Right hindlimb (tissue), 1 donor: Measurements from ENCODE around the gene ARMH4.

Source experiments
- DNase-seq: peaks from one replicate; pipeline ENCODE4 v3.0.0-alpha.2; 2018

Gene ARMH4, protein sequence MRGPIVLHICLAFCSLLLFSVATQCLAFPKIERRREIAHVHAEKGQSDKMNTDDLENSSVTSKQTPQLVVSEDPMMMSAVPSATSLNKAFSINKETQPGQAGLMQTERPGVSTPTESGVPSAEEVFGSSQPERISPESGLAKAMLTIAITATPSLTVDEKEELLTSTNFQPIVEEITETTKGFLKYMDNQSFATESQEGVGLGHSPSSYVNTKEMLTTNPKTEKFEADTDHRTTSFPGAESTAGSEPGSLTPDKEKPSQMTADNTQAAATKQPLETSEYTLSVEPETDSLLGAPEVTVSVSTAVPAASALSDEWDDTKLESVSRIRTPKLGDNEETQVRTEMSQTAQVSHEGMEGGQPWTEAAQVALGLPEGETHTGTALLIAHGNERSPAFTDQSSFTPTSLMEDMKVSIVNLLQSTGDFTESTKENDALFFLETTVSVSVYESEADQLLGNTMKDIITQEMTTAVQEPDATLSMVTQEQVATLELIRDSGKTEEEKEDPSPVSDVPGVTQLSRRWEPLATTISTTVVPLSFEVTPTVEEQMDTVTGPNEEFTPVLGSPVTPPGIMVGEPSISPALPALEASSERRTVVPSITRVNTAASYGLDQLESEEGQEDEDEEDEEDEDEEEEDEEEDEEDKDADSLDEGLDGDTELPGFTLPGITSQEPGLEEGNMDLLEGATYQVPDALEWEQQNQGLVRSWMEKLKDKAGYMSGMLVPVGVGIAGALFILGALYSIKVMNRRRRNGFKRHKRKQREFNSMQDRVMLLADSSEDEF

DNA sequence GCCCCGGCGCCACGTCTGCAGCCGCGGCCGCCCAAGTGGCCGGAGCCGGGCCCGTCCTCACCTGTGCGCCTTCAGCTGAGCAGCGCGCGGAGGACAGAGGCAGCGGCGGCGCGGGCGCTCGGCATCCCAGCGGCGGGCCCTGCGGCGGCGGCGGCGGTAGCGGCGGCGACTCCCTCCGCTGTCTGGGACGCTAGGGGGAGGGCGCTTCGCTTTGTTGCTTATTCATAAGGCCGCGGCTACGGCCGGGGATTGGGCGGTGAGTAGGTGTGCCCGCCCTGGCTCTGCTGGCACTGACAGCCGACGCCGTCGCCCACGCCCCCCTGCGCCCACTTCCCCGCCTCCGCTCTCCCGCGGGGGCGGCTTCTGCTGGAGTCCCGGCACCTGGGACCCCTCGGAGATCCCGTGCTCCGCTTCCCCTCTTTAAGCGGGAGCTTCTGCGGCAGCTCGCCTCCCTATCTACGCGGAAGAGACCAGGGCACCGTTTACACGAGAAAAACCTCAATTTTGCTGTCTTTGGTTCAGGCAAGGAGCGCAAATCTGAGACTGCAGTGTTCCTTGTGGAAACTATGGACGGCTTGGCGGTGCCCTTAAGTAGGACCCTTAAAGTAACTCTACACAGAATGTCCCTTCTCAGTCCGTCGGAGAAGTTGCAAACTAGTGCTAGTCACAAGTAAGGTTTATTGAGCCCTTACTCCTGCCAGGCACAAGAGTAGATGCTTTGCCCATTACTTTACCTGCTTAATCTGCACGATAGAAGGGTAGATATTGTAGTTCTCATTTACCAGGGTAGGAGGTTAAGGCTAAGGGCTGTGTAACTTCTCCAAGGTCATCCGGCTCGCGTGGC, at the start of gene ARMH4:
Gene ARMH4 (minus strand): TSS at position 200 of the 844 bp plus-strand sequence. CDS start 12,855 bp downstream, outside the sequence.
- peak; percentile 90 for DNase-seq

DNA sequence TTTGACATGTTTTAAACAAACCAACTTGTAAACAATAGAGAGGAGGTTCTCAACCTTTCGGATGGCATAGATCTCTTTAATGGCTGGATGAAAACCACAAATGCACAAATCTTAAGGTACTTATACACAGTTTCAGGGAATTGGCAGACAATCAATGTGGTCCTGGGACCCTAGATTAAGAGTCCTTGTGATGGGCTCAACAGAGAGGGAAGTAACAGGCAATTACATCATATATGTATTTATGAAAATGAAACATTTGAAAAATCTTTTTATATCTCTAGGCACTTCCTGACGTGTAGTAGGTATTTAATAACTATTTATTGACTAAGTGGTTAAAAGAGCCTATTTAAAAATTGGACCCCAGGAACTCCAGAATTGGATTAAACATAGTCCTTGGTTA, 48.8 kb upstream of the ARMH4 start:
- no peak for DNase-seq

DNA sequence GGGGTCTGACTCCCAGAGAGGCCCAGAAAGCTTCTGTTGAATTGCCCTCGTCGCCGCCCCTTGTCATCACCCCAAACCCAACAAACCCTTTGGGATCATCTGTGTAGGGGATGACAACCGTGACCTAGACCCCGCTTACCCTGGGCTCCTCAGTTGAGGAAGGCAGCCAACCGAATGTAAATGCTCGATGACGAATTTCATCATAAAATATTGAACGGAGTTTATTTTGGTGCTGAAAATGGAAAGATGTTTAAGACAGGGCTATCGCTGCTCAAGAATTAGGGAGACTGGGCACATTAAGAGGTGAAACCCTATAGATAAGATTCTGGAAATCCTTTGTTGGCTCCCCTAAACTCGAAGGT, 48.4 kb upstream of the ARMH4 start:
- DNase-seq, result no peak

DNA sequence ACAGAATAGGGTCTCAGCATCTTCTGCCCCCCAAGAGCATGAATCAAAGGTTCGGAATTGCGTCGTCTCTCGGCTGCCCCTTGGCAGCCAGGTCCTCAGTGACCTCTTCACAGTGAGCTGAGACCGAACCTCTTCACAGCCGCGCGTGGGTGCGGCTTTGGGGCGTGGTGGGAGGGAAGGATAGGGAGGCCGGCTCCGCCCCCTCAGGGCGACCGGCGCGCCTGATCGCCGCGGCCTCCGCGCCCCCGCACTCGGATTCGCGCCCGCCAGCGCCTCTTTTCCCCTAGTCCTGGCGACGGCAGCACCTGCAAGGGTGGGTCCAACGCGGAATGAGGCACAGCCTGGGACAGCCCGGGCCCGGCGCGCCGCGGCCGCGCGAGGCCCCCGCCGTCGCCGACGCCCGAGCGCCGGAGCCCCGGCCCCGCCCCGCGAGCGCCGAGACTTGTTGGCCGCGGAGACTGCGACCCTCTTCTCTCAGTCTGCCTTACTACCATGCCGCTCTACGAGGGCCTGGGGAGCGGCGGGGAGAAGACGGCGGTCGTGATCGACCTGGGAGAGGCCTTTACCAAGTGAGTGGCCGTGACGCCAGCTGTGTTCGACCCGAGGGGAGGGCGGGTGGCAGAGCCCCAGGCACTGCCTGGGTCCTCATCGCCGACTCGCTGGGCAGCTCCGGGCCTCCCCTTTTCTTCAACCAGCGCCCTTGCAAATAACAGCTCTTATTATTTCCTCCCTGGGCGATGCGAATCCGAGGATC, 47.9 kb upstream of the ARMH4 start, which contains the start of gene ACTR10:
Gene ACTR10 (plus strand): TSS at position 424 of the 754 bp plus-strand sequence. CDS start 69 bp downstream, at position 493.
- peak; percentile 90 for DNase-seq

DNA sequence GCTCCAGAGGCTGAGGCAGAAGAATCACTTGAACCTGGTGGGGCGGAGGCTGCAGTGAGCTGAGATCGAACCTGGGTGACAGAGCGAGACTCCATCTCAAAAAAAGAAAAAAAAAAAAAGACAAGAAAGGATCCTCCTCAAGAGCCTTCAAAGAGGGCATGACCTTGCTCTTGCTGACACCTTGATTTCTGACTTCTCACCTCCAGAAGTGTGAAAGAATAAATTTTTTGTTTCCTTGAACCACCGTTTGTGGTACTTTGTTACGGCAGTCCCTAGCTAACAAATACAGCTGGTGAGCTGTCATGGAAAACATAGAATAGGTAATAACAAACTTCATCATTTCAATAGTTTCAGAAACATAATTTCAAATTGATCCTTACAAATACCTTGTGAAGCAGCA, 46.1 kb upstream of the ARMH4 start:
- DNase-seq, result no peak

DNA sequence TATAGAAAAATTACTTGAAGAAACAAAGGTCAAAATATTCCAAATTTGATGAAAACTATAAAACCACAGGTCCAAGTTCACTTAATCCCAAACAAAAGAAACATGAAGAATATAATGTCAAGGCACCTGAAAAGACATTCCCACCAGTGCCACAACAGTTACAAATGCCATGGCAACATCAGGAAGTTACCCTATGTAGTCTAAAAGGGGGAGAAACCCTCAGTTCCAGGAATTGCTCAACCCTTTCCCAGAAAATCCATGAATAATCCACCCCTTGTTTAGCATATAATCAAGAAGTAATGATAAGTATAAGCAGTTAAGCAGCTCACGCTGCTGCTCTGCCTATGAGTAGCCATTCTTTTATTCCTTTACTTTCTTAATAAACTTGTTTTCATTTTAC, 44.2 kb upstream of the ARMH4 start:
- no peak for DNase-seq

DNA sequence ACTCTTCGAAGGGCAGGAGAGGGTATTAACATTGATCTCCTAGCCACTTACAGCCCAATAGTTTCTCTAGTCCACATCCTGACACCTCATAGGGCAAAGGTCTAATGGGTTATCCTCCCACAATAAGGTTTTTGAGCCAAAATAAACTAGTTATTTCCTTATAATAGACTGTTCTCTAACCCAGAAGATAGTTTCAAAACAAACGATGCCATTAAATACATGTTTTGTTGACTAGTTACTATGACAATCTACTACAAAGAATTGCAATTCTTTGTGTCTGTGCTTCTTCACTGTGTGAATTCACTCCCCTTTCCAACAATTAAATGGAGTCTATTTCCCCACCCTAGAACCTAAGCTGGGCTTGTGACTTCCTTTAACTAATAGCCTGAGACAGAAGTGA, 41.5 kb upstream of the ARMH4 start:
- DNase-seq, result no peak

DNA sequence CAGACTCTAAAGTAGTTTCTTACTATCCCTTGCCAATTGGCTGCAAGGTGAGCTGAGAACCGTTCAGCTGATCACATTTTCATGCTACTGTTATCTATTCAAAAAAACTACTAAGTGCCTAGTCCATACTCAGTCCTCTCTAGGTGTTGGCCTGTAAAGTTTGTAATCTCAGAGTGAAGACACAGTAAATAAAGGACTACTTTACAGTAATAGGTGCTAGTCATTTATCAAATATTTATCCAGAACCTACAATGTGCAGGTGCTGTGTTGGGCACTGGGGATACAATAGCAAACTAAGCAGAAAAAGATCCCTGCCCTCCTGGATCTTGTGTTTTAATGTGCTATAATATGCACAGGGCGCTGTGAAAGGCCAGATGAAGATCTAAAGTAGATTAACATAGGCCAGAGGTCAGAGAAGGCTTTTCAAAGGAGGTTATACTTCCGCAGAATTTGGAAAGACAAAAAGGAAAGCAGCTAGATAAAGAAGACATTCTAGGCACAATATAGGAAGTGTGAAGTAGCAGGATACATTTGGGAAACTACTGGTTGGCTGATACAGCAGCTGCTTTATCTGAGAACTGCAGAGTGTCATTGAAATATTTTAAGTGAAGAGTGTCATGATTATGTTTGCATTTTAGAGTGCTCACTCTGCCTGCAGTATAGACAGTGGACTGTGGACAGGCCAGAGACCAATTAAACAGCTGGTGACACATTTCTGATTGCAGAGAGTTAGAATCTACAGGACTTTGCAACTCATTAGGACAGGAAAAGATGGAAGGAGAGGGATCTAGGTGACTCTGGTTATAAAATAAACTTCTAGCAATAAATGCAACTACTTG, 40.0 kb upstream of the ARMH4 start:
- no peak for DNase-seq

DNA sequence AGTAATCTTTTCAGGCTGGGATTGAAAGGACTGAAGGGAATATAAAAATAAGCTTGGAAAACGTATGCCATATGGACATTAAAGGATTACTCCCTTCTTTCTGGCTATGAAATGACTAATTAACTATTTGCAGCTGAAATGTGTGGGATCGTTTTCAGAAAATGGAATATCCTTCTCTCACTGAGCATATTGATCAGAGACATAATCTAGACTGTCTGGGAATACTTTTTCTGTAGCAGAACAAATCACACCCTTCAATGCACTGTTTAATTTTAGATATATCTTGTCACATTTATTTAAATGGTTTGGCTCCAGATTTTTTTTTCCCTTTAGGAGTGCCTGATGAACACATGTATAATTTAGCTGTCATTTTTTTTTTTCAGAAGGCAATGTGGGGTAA, 37.2 kb upstream of the ARMH4 start:
- no peak for DNase-seq

DNA sequence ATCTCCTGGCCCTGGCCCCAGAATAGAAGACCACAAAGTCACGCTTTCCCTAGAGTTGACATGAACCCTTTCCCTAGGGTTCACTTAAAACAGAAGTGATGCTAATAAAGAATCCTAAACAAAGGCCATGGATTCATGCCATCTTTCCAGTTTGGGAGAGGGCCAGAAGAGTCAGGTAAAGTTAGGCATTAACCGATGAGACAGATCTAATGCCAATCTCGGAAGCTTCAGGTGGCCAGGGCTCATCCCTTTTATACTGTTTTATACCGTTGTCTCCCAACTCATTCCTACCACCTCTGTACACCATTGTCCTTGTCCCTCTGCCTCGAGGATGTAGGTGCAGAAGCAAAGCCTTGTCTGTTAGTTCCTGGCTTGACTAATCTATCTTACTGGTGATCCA, 25.1 kb upstream of the ARMH4 start:
- DNase-seq, result no peak

DNA sequence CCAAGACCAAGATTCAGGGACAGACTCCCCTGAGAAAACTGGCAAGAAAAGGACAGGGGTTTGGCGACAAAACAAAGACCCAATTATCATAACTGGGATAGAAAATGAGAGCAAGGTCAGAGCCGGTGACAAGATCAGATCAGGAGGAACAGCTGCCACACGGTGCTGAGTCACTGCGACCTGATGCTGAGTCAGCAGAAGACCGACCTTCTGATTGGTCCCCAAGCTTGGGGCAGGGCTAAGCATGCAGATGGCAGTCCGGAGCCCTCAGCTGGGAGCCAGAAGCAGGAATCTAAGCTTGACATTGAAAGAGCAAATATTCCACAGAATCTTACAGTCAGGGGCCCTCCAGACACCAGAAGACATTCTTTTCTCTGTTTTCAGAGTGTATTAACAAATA, 19.1 kb upstream of the ARMH4 start:
- peak; percentile 64 for DNase-seq

DNA sequence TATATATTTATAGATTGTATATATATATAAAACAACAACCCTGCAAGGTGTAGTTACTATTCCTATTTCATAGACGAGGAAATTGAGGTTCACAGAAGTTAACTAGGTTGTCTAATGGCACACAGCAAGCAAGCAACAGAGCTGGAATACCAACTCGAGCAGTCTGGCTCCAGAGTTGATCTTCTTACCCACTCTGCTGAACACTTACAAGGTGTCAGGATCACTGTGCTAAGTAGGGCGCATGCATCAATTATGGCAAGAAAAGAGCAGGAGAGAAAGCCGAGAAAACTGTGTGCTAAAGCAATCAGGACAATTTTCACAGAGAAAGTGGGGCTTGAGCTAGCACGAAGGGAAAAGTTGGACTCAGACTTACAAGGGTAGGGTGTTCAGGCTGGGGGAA, 15.9 kb upstream of the ARMH4 start:
- no peak for DNase-seq

DNA sequence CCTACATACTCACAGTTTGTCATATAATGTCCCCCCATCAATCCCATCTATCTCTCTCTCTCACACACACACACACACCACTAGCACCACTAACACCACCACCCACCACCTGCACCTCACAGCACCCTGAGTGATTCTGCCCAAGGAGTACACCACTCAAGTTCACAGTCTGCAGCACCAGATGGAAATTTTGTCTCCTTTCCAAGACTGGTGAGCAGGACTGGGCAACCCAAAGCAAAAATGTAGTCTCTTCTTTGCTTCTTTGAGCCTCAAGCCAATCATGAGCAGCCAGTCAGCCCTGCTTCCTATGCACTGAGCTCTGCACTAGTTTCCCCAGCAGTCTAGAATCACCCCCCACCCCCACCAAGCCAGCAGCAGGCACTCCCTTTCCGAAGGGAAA, 15.0 kb upstream of the ARMH4 start:
- no peak for DNase-seq

DNA sequence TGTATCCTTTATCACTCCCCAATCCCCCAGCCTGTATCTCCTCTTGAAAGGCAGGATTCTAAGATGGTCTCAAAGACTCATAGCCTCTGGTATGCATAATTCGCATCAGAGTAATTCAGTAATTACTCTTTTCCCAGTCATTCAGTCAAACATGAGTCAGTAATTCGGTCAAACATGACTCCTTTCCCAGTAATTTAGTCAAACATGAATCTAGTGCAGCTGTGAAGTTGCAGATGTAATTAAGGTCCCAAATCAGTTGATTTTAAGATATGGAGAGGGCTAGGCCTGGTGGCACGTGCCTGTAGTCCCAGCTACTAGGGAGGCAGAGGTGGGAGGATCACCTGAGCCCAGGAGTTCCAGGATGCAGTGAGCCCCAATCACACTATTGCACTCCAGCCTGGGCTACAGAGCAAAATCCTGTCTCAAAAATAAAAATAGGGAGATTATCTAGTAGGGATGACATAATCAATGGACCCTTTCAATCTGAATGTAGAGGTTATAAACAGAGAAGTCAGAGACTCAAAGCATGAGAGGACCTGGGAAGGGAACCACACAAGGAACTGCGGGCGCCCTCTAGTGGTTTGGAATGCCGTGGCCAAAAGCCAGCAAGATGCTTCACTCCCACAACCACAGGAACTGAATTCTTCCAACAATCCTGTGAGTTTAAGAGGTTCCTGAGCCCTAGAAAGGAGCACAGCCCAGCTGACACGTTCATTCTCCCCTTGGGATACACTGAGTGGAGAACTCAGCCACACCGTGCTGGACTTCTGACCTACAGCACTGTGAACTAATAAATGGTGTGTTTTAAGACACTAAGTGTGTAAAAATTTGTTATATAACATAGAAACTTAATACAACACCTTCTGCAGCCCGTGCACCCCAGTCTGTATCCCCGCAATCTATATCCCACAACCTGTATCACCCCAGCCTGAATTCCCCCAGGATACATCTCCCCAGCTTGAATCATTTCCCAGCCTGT, 14.3 kb upstream of the ARMH4 start:
- peak; percentile 86 for DNase-seq

DNA sequence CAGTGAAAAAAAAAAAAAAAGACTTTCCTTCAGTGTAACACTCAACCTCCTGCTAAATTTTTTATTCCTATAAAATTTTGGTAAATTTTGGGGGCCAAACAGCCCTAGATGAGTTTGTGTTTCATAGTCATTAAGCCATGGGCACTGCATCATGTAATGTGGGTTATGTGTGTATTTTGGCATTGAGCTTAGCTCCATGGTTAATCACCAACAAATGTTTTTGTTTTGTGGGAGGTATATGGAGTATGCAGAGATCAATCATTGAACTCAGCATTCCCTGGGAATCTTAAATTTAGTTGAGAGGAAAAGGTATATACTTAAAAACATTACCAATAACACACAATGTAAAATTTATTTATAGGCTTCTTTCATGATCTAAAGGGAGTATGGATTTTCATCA, 8.5 kb upstream of the ARMH4 start:
- DNase-seq, result no peak

DNA sequence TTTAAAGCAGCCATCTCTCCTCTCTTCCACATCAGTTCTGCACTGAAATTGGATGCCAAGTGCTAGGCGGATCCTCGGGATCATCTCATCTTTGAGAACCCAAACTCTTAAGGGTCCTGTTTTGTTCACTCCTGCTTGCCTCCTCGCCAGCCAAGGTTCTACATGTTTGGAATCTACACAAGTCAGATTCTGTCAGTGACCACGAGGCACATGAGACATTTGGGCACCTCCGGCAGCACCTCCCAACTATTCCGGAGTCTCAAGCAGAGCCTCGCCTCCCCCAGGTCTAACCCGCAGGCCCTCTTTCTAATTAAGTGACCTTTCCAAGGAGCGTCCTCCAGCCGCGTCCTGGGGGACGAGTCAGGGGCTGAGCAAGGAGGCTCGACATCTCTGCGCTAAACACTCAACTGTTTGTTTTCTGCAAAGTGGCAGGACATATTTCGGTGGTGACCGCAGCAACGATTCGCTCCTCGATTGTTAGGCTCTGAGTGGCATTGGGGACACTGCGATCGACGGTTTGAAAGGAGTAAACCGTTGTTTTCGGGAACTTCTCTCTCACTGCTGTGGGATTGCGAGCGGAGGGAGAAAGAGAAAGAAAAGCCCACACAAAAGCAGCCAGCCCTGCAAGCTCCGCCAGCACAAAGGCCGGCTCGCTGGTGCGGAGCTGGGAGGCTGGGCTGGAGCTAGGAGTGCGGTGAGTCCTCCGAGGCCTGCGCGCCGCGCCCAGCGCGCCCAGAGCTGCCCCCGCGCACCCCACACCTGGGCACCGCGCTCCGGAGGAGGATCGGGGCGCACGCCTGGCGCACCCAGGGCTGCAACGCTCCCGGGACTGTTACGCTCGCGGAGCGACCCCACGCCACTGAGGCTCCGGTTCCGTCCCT, 640 bp downstream of the ARMH4 start:
- peak; percentile 35 for DNase-seq

DNA sequence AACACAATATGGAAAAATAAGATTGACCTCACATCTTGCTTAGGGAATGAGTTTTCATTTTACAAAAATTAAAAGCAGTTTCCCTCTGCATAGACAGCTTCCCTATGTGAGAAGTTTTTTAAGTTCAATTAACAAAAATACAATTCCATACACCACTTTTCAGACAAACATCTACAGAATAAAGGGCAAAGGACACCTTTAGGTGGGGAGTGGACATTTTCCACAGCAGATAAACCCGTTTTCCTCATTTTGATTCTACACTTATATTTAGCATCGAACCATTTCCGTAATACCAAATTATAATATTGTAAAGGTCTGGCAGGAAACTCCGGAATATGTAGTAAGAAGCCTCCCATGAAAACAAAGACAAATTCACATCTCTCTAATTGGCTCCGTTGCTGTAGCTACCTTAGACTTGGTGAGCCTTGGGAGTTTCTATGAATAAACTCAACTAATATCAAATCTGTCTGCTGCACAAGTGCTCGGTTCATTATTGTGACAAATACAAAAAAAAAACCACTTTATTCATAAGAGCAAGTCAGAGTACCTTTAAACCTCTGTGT, 1.7 kb downstream of the ARMH4 start:
- DNase-seq, result no peak

DNA sequence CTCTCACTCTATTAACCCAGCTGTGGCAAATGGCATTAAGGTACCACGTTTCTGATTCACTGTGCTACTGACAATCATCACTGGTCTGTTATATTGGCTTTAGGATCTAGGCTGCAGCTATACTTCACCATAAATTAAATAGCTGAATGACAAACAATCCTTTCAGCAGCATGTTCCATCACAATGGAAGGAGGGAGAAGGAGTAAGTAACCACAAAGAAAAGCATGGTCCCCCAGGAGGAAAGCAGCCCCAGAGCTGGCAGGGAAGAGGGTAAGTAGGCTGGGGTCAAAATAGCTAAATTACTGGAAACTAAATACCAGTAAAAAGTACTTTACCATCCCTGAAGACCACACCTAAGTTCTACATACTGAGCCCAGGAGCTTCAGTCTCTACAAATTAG, 2.8 kb downstream of the ARMH4 start:
- DNase-seq, result no peak

DNA sequence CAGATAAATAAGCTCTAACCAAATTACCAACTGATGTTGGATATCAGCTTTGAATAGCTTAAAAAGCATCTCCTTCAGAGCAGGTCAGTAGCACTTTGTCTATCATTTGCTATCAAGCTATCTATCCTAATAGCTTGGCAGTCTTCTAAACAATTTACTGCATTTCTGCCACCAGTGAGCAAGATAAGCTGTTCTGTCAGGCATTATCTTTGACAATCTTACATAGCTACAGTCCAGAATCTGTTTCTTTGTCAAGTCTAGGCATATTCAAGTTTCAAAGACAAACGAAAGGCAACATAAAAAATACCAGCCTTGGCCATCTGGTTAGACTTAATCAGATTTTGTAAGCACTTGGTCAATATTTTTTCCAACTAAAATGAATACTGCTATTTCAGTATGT, 5.6 kb downstream of the ARMH4 start:
- no peak for DNase-seq
